Central memory CD8-positive, alpha-beta T cell (primary cell): ENCODE results near the gene RTEL1.
"Not testable (repeated sequence)": the region's sequence is repeated elsewhere in the genome, so short reads cannot be mapped to it uniquely, and the experiment has no call there.

ENCODE experiments used
- ATAC-seq: fragments of 150-1000 bp; cut with Tn5 transposase; replicated peaks from 2 replicates; pipeline ENCODE4 v1.10.0; 2022; ENCODE audit warnings: mild to moderate bottlenecking, moderate FRiP score, moderate number of reproducible peaks; ENCODE audit not compliant: poor library complexity, severe bottlenecking; ENCODE audit errors: extremely low read depth
- DNase-seq, 2 donors: peaks; one replicate each; pipeline ENCODE4 v3.0.0; 2021; ENCODE audit warnings: low spot score in 2 of 2
- H3K27ac Mint-ChIP-seq: one replicate; pipeline ENCODE4 v1.8.0; 2022; ENCODE audit warnings: low read depth, mild to moderate bottlenecking, moderate library complexity, mixed read lengths
- H3K27me3 Mint-ChIP-seq: one replicate; pipeline ENCODE4 v1.8.0; 2022; ENCODE audit warnings: mixed read lengths
- H3K36me3 Mint-ChIP-seq: one replicate; pipeline ENCODE4 v1.8.0; 2022; ENCODE audit warnings: mild to moderate bottlenecking, moderate library complexity, mixed read lengths; ENCODE audit not compliant: insufficient read depth
- H3K4me1 Mint-ChIP-seq: one replicate; pipeline ENCODE4 v1.8.0; 2022; ENCODE audit warnings: mixed read lengths
- H3K4me3 Mint-ChIP-seq: one replicate; pipeline ENCODE4 v1.8.0; 2022; ENCODE audit warnings: mild to moderate bottlenecking, moderate library complexity, mixed read lengths
- H3K9me3 Mint-ChIP-seq: one replicate; pipeline ENCODE4 v1.8.0; 2022; ENCODE audit warnings: mixed read lengths

The RTEL1 gene

GRCh38 chr20:63668351-63668750 is 10.2 kb downstream of the RTEL1 start:
- Mint-ChIP-seq H3K4me3 (no peak overlapping the region), H3K27me3 (no peaks in the 10 kb centered on the region), H3K36me3 (peaks cover 14% of the 10 kb centered on the region), H3K4me1 (peaks cover 4% of the 10 kb centered on the region), H3K9me3 (no peaks in the 10 kb centered on the region), H3K27ac (no peak overlapping the region)
- DNase-seq (no peak), ATAC-seq (no peak)

- not testable (repeated sequence) for H3K4me3 Mint-ChIP-seq, H3K4me1 Mint-ChIP-seq, H3K9me3 Mint-ChIP-seq, DNase-seq, H3K27ac Mint-ChIP-seq, H3K27me3 Mint-ChIP-seq, ATAC-seq
- H3K36me3 Mint-ChIP-seq: peaks cover 14% of the 10 kb centered on the region
Measured at GRCh38 chr20:63671695-63672094, 13.6 kb downstream of the RTEL1 start.

- H3K4me3 Mint-ChIP-seq: no peak overlapping the region
- ATAC-seq: no peak
- peaks cover 10% of the 10 kb centered on the region for H3K36me3 Mint-ChIP-seq
- DNase-seq: no peak
- H3K27ac Mint-ChIP-seq: no peak overlapping the region
- H3K9me3 Mint-ChIP-seq: no peaks in the 10 kb centered on the region
- H3K4me1 Mint-ChIP-seq: no peaks in the 10 kb centered on the region
- no peaks in the 10 kb centered on the region for H3K27me3 Mint-ChIP-seq
Measured at GRCh38 chr20:63672666-63673065, 14.6 kb downstream of the RTEL1 start.

GRCh38 chr20:63673951-63674350 is 15.8 kb downstream of the RTEL1 start:
- no peaks in the 10 kb centered on the region for H3K9me3 Mint-ChIP-seq
- no peak overlapping the region for H3K4me3 Mint-ChIP-seq
- peaks cover 5% of the 10 kb centered on the region for H3K36me3 Mint-ChIP-seq
- DNase-seq: no peak
- no peaks in the 10 kb centered on the region for H3K4me1 Mint-ChIP-seq
- no peaks in the 10 kb centered on the region for H3K27me3 Mint-ChIP-seq
- no peak overlapping the region for H3K27ac Mint-ChIP-seq
- no peak for ATAC-seq

GRCh38 chr20:63675681-63676368 is 17.7 kb downstream of the RTEL1 start:
- Mint-ChIP-seq H3K36me3 (peaks cover 1% of the 10 kb centered on the region), H3K27me3 (no peaks in the 10 kb centered on the region), H3K4me3 (no peak overlapping the region), H3K27ac (no peak overlapping the region), H3K4me1 (no peaks in the 10 kb centered on the region), H3K9me3 (no peaks in the 10 kb centered on the region)
- ATAC-seq (no peak), DNase-seq (no peak)

GRCh38 chr20:63678071-63678470 is 20.0 kb downstream of the RTEL1 start:
- ATAC-seq: no peak
- no peak overlapping the region for H3K27ac Mint-ChIP-seq

GRCh38 chr20:63678667-63679465 is 20.8 kb downstream of the RTEL1 start:
- Mint-ChIP-seq H3K4me1 (no peaks in the 10 kb centered on the region), H3K27ac (no peak overlapping the region), H3K27me3 (no peaks in the 10 kb centered on the region), H3K4me3 (no peak overlapping the region), H3K9me3 (no peaks in the 10 kb centered on the region), H3K36me3 (peaks cover 1% of the 10 kb centered on the region)
- ATAC-seq: no peak
- DNase-seq: no peak

More at GRCh38 chr20:63678071-63678470, 20.0 kb downstream of the RTEL1 start:
- Mint-ChIP-seq H3K27me3 (no peaks in the 10 kb centered on the region), H3K9me3 (no peaks in the 10 kb centered on the region), H3K4me1 (no peaks in the 10 kb centered on the region), H3K4me3 (no peak overlapping the region), H3K36me3 (peaks cover 1% of the 10 kb centered on the region)
- DNase-seq: no peak

- H3K4me3 Mint-ChIP-seq: no peak overlapping the region
- H3K9me3 Mint-ChIP-seq: no peaks in the 10 kb centered on the region
- ATAC-seq (no peak), DNase-seq (no peak)
- peaks cover 1% of the 10 kb centered on the region for H3K36me3 Mint-ChIP-seq
- no peaks in the 10 kb centered on the region for H3K4me1 Mint-ChIP-seq
- no peaks in the 10 kb centered on the region for H3K27me3 Mint-ChIP-seq
- H3K27ac Mint-ChIP-seq: no peak overlapping the region
Measured at GRCh38 chr20:63679799-63680305, 21.7 kb downstream of the RTEL1 start.

GRCh38 chr20:63680427-63680826 is 22.3 kb downstream of the RTEL1 start:
- Mint-ChIP-seq H3K4me1 (no peaks in the 10 kb centered on the region), H3K36me3 (peaks cover 1% of the 10 kb centered on the region), H3K27ac (no peak overlapping the region), H3K9me3 (no peaks in the 10 kb centered on the region), H3K4me3 (no peak overlapping the region), H3K27me3 (no peaks in the 10 kb centered on the region)
- DNase-seq (no peak), ATAC-seq (no peak)

- Mint-ChIP-seq H3K27ac (no peak overlapping the region), H3K4me3 (no peak overlapping the region), H3K27me3 (no peaks in the 10 kb centered on the region), H3K9me3 (no peaks in the 10 kb centered on the region), H3K36me3 (peaks cover under 1% of the 10 kb centered on the region), H3K4me1 (no peaks in the 10 kb centered on the region)
- no peak for DNase-seq
- no peak for ATAC-seq
Measured at GRCh38 chr20:63680857-63681608, 22.9 kb downstream of the RTEL1 start.

GRCh38 chr20:63681609-63682142 is 23.6 kb downstream of the RTEL1 start:
- Mint-ChIP-seq H3K36me3 (no peaks in the 10 kb centered on the region), H3K4me1 (no peaks in the 10 kb centered on the region), H3K27ac (no peak overlapping the region), H3K4me3 (no peak overlapping the region), H3K9me3 (no peaks in the 10 kb centered on the region), H3K27me3 (no peaks in the 10 kb centered on the region)
- no peak for DNase-seq
- no peak for ATAC-seq

- Mint-ChIP-seq H3K27ac (no peak overlapping the region), H3K27me3 (no peaks in the 10 kb centered on the region), H3K4me1 (no peaks in the 10 kb centered on the region), H3K4me3 (no peak overlapping the region), H3K36me3 (no peaks in the 10 kb centered on the region), H3K9me3 (no peaks in the 10 kb centered on the region)
- DNase-seq (no peak), ATAC-seq (no peak)
Measured at GRCh38 chr20:63682384-63683139, 24.4 kb downstream of the RTEL1 start.
